Measurements from ENCODE around the gene ELOVL5. TPM values are rescaled to one million over a fixed set of nuclear protein-coding genes. Genes with fewer than 3 reads are reported as not detected.

Gene ELOVL5
- total and polyA plus RNA-seq, 2 experiments from 2014 or later: 83.3 to 180 TPM

GRCh38 chr6:53295176-53295575 lies 53.6 kb downstream of the ELOVL5 start (continued):
- TF ChIP-seq, protein P1, sequence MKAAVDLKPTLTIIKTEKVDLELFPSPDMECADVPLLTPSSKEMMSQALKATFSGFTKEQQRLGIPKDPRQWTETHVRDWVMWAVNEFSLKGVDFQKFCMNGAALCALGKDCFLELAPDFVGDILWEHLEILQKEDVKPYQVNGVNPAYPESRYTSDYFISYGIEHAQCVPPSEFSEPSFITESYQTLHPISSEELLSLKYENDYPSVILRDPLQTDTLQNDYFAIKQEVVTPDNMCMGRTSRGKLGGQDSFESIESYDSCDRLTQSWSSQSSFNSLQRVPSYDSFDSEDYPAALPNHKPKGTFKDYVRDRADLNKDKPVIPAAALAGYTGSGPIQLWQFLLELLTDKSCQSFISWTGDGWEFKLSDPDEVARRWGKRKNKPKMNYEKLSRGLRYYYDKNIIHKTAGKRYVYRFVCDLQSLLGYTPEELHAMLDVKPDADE (IDR thresholded peaks at IDR 0.05): no peak
- no peak for TF ChIP-seq POLR2AphosphoS5 (IDR thresholded peaks at IDR 0.05; ENCODE audit: low read depth)
- TF ChIP-seq NANOG (IDR thresholded peaks at IDR 0.05; ENCODE audit: borderline replicate concordance): no peak

GRCh38 chr6:53294611-53295010 lies 54.1 kb downstream of the ELOVL5 start:
- Mint-ChIP-seq H3K36me3 (ENCODE audit: low read depth) (peaks cover 26% of the 10 kb centered on the region), H3K9me3 (no peaks in the 10 kb centered on the region), H3K27me3 (ENCODE audit: insufficient read depth, low read depth, poor library complexity) (no peaks in the 10 kb centered on the region), H3K4me1 (peaks cover 9% of the 10 kb centered on the region; the same call in 2 of the 3 replicates), H3K4me3 (no peak overlapping the region), H3K27ac (no peak overlapping the region)
- Histone ChIP-seq H3F3A (replicated peaks; ENCODE audit: low read depth) (no peaks in the 10 kb centered on the region), H3K4me1 (ENCODE audit: insufficient read depth) (no peaks in the 10 kb centered on the region), H3K4me3 (no peak overlapping the region), H3K79me2 (replicated peaks; ENCODE audit: insufficient read depth) (peaks cover 77% of the 10 kb centered on the region), H2AFZ (no peak overlapping the region), H3K4me2 (no peak overlapping the region), H3K27ac (ENCODE audit: low read depth) (peak overlapping the region; percentile 65; the same call in 1 of the 2 replicates), H3K27me3 (ENCODE audit: insufficient read depth) (no peaks in the 10 kb centered on the region), H3K9me2 (ENCODE audit: insufficient read depth) (no peaks in the 10 kb centered on the region), H4K20me1 (replicated peaks; ENCODE audit: insufficient read depth) (peaks cover 26% of the 10 kb centered on the region), H3K36me3 (ENCODE audit: insufficient read depth) (peaks cover 17% of the 10 kb centered on the region)
- ATAC-seq: no peak
- no peak for DNase-seq (ENCODE audit: low spot score)
- TF ChIP-seq NANOG (IDR thresholded peaks at IDR 0.05; ENCODE audit: borderline replicate concordance) (no peak), CREB1 (CRISPR knock-in tag; IDR thresholded peaks at IDR 0.05; ENCODE audit: low read depth) (no peak), EZH2phosphoT487 (IDR thresholded peaks at IDR 0.05; ENCODE audit: unreplicated experiment) (no peak), POLR2AphosphoS5 (IDR thresholded peaks at IDR 0.05; ENCODE audit: low read depth) (no peak), JUNB (IDR thresholded peaks at IDR 0.05; ENCODE audit: unreplicated experiment) (no peak), STAT1 (IDR thresholded peaks at IDR 0.05; ENCODE audit: unreplicated experiment) (no peak), EZH2 (IDR thresholded peaks at IDR 0.05; ENCODE audit: low read depth, unreplicated experiment) (no peak), ZNF114 (CRISPR knock-in tag; IDR thresholded peaks at IDR 0.05) (no peak)
- TF ChIP-seq, protein P1 (IDR thresholded peaks at IDR 0.05): no peak
- TF ChIP-seq, protein P2, sequence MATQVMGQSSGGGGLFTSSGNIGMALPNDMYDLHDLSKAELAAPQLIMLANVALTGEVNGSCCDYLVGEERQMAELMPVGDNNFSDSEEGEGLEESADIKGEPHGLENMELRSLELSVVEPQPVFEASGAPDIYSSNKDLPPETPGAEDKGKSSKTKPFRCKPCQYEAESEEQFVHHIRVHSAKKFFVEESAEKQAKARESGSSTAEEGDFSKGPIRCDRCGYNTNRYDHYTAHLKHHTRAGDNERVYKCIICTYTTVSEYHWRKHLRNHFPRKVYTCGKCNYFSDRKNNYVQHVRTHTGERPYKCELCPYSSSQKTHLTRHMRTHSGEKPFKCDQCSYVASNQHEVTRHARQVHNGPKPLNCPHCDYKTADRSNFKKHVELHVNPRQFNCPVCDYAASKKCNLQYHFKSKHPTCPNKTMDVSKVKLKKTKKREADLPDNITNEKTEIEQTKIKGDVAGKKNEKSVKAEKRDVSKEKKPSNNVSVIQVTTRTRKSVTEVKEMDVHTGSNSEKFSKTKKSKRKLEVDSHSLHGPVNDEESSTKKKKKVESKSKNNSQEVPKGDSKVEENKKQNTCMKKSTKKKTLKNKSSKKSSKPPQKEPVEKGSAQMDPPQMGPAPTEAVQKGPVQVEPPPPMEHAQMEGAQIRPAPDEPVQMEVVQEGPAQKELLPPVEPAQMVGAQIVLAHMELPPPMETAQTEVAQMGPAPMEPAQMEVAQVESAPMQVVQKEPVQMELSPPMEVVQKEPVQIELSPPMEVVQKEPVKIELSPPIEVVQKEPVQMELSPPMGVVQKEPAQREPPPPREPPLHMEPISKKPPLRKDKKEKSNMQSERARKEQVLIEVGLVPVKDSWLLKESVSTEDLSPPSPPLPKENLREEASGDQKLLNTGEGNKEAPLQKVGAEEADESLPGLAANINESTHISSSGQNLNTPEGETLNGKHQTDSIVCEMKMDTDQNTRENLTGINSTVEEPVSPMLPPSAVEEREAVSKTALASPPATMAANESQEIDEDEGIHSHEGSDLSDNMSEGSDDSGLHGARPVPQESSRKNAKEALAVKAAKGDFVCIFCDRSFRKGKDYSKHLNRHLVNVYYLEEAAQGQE (IDR thresholded peaks at IDR 0.05; ENCODE audit: unreplicated experiment): no peak
- TF ChIP-seq, protein P3, sequence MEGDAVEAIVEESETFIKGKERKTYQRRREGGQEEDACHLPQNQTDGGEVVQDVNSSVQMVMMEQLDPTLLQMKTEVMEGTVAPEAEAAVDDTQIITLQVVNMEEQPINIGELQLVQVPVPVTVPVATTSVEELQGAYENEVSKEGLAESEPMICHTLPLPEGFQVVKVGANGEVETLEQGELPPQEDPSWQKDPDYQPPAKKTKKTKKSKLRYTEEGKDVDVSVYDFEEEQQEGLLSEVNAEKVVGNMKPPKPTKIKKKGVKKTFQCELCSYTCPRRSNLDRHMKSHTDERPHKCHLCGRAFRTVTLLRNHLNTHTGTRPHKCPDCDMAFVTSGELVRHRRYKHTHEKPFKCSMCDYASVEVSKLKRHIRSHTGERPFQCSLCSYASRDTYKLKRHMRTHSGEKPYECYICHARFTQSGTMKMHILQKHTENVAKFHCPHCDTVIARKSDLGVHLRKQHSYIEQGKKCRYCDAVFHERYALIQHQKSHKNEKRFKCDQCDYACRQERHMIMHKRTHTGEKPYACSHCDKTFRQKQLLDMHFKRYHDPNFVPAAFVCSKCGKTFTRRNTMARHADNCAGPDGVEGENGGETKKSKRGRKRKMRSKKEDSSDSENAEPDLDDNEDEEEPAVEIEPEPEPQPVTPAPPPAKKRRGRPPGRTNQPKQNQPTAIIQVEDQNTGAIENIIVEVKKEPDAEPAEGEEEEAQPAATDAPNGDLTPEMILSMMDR (conservative IDR thresholded peaks at IDR 0.05; ENCODE audit: low read depth in 2 of 2): no peak

Measured in GM23338 (cell line).